HG03469 (cell line): ENCODE data around the gene ZBTB24.
A peak's percentile ranks its signal among the peaks of the same experiment; 100 is the strongest.
"Not testable (repeated sequence)": the region's sequence is repeated elsewhere in the genome, so short reads cannot be mapped to it uniquely, and the experiment has no call there.

Source experiments
- ATAC-seq: cut with Tn5 transposase; IDR thresholded peaks from one replicate; pipeline ENCODE4 v1.9.1; 2021; ENCODE audit warnings: mild to moderate bottlenecking, moderate library complexity, moderate number of reproducible peaks; ENCODE audit not compliant: unreplicated experiment

Gene ZBTB24

GRCh38 chr6:109482905-109483734, at the start of gene ZBTB24:
TSS of gene ZBTB24 (minus strand) at chr6:109483219. CDS start at chr6:109482026, 1,193 bp downstream.
- ATAC-seq, result peak; percentile 79

GRCh38 chr6:109531446-109531845, 48.4 kb upstream of the ZBTB24 start:
- no peak for ATAC-seq

GRCh38 chr6:109527989-109528388, 45.0 kb upstream of the ZBTB24 start:
- no peak for ATAC-seq

GRCh38 chr6:109526905-109527628, 44.0 kb upstream of the ZBTB24 start:
- ATAC-seq, result no peak

GRCh38 chr6:109524129-109524528, 41.1 kb upstream of the ZBTB24 start:
- no peak for ATAC-seq

GRCh38 chr6:109523478-109523877, 40.5 kb upstream of the ZBTB24 start:
- no peak for ATAC-seq

- no peak for ATAC-seq
Measured at GRCh38 chr6:109521080-109521479, 38.1 kb upstream of the ZBTB24 start.

- not testable (repeated sequence) for ATAC-seq
Measured at GRCh38 chr6:109519647-109520046, 36.6 kb upstream of the ZBTB24 start.

- no peak for ATAC-seq
Measured at GRCh38 chr6:109516929-109517328, 33.9 kb upstream of the ZBTB24 start.

GRCh38 chr6:109515781-109516409, 32.9 kb upstream of the ZBTB24 start:
- no peak for ATAC-seq

GRCh38 chr6:109514946-109515345, 31.9 kb upstream of the ZBTB24 start:
- no peak for ATAC-seq

GRCh38 chr6:109513571-109514071, 30.6 kb upstream of the ZBTB24 start:
- ATAC-seq, result no peak

GRCh38 chr6:109512271-109512817, 29.3 kb upstream of the ZBTB24 start:
- ATAC-seq, result no peak

- no peak for ATAC-seq
Measured at GRCh38 chr6:109511832-109512231, 28.8 kb upstream of the ZBTB24 start.

GRCh38 chr6:109510358-109510757, 27.3 kb upstream of the ZBTB24 start:
- no peak for ATAC-seq

GRCh38 chr6:109508166-109508860, 25.3 kb upstream of the ZBTB24 start:
- ATAC-seq, result no peak

- no peak for ATAC-seq
Measured at GRCh38 chr6:109507490-109508072, 24.6 kb upstream of the ZBTB24 start.

- no peak for ATAC-seq
Measured at GRCh38 chr6:109506841-109507240, 23.8 kb upstream of the ZBTB24 start.

- no peak for ATAC-seq
Measured at GRCh38 chr6:109506314-109506713, 23.3 kb upstream of the ZBTB24 start.
